Kidney epithelial cell (primary cell): Measurements from ENCODE around the gene RHOD. TPM values are rescaled to one million over a fixed set of nuclear protein-coding genes. Genes with fewer than 3 reads are reported as not detected.

ENCODE experiments used
- DNase-seq: peaks from one replicate; pipeline ENCODE4 v3.0.0-alpha.2; 2010; ENCODE audit warnings: low read depth
- H3K27me3 ChIP-seq: 2 replicates; pipeline ENCODE4 v1.6.0; 2011; ENCODE audit warnings: low read length; ENCODE audit not compliant: control insufficient read depth, insufficient read depth
- H3K36me3 ChIP-seq: 2 replicates; pipeline ENCODE4 v1.5.1; 2011; ENCODE audit warnings: low read length; ENCODE audit not compliant: control insufficient read depth, insufficient read depth
- H3K4me3 ChIP-seq: 2 replicates; pipeline ENCODE4 v1.5.1; 2011; ENCODE audit warnings: low read depth, mild to moderate bottlenecking, control low read depth, low read length
- CTCF ChIP-seq: IDR thresholded peaks from 2 replicates; pipeline ENCODE4 v1.5.1; 2011; ENCODE audit warnings: mild to moderate bottlenecking, moderate library complexity, low read length, control low read depth, inconsistent platforms; ENCODE audit not compliant: insufficient read depth, poor library complexity, severe bottlenecking
- total RNA-seq: library from RNA; depleted of rRNA; stranded (reverse); fragments of >200 nt; gene quantifications from 2 replicates; pipeline ENCODE4 v1.2.3, GENCODE V29; 2015

Gene RHOD
- total RNA-seq, 1 donor from 2014 or later, result 97.0 TPM

GRCh38 chr11:67052891-67053290 lies 3.8 kb upstream of the RHOD start:
- no peaks in the 10 kb centered on the region for H3K36me3 ChIP-seq
- DNase-seq, result no peak
- no peak overlapping the region for H3K4me3 ChIP-seq
- H3K27me3 ChIP-seq, result no peaks in the 10 kb centered on the region
- TF ChIP-seq CTCF, result no peak

- no peak for DNase-seq
- H3K4me3 ChIP-seq, result no peak overlapping the region
- TF ChIP-seq CTCF, result peak; percentile 90
- no peaks in the 10 kb centered on the region for H3K36me3 ChIP-seq
- H3K27me3 ChIP-seq, result no peaks in the 10 kb centered on the region
Measured at GRCh38 chr11:67053896-67054329, 2.7 kb upstream of the RHOD start.

GRCh38 chr11:67054346-67054835 lies 2.3 kb upstream of the RHOD start:
- H3K27me3 ChIP-seq, result no peaks in the 10 kb centered on the region
- no peak for TF ChIP-seq CTCF
- H3K4me3 ChIP-seq, result no peak overlapping the region
- H3K36me3 ChIP-seq, result no peaks in the 10 kb centered on the region
- DNase-seq, result no peak

- no peaks in the 10 kb centered on the region for H3K27me3 ChIP-seq
- H3K36me3 ChIP-seq, result no peaks in the 10 kb centered on the region
- no peak for TF ChIP-seq CTCF
- H3K4me3 ChIP-seq, result no peak overlapping the region
- no peak for DNase-seq
Measured at GRCh38 chr11:67054836-67055523, 1.7 kb upstream of the RHOD start.

GRCh38 chr11:67055812-67056211 lies 835 bp upstream of the RHOD start:
- Histone ChIP-seq H3K36me3 (no peaks in the 10 kb centered on the region), H3K4me3 (peak overlapping the region; percentile 53), H3K27me3 (no peaks in the 10 kb centered on the region)
- no peak for DNase-seq
- no peak for TF ChIP-seq CTCF

GRCh38 chr11:67057205-67057672 lies 592 bp downstream of the RHOD start:
- no peaks in the 10 kb centered on the region for H3K36me3 ChIP-seq
- no peak for DNase-seq
- no peak for TF ChIP-seq CTCF

More at GRCh38 chr11:67057205-67057672, 592 bp downstream of the RHOD start:
- Histone ChIP-seq H3K27me3 (no peaks in the 10 kb centered on the region), H3K4me3 (peak overlapping the region; percentile 53)
